ENCODE data around the gene NEK7. TPM values are rescaled to one million over a fixed set of nuclear protein-coding genes. Genes with fewer than 3 reads are reported as not detected.

Gene NEK7
- total and polyA plus RNA-seq, 4 experiments from 2014 or later: 53.5 to 63.8 (median 57.2) TPM

GRCh38 chr1:198290089-198290683 lies 133.4 kb downstream of the NEK7 start:
- Mint-ChIP-seq H3K36me3 (peaks cover 11 to 29% of the 10 kb centered on the region in 2 donors), H3K4me1 (peaks cover 0 to 13% (median 11%) of the 10 kb centered on the region in 4 donors), H3K4me3 (no peak overlapping the region), H3K9me3 (peaks cover 0 to 2% (median 0%) of the 10 kb centered on the region in 8 donors), H3K27me3 (no peaks in the 10 kb centered on the region), H3K27ac (no peak overlapping the region)
- ChIA-PET CTCF (ENCODE audit: partially characterized antibody) (interaction anchor here (1.1 to 1.6 kb wide), 2 partner anchors 9 to 411 kb away, joined by 3 to 6 read pairs; no protein-coding TSS in a partner anchor), POLR2A (ENCODE audit: partially characterized antibody) (no interaction called here)
- Histone ChIP-seq H3K36me3 (ENCODE audit: insufficient read depth, low read length) (peaks cover 3% of the 10 kb centered on the region), H3K27me3 (ENCODE audit: insufficient read depth, low read length) (no peaks in the 10 kb centered on the region), H3K9me3 (ENCODE audit: control insufficient read depth in 1 of 2, low read length in 2 of 2) (no peaks in the 10 kb centered on the region), H3K4me1 (ENCODE audit: insufficient read depth, low read length) (no peaks in the 10 kb centered on the region), H3K27ac (ENCODE audit: low read depth, low read length) (no peak overlapping the region), H3K4me3 (ENCODE audit: low read length in 2 of 2) (no peak overlapping the region)
- no peak for DNase-seq
- intact Hi-C loops (cut with micrococcal nuclease): no loop called here

GRCh38 chr1:198291036-198291435 lies 134.2 kb downstream of the NEK7 start:
- ChIA-PET POLR2A (ENCODE audit: partially characterized antibody) (no interaction called here), CTCF (ENCODE audit: partially characterized antibody) (interaction anchor here (1.0 kb wide), 1 partner anchor 135 kb away, joined by 4 read pairs; no protein-coding TSS in a partner anchor)
- H3K27me3 Mint-ChIP-seq: no peaks in the 10 kb centered on the region
- H3K36me3 Mint-ChIP-seq: peaks cover 15 to 31% of the 10 kb centered on the region in 2 donors
- no peaks in the 10 kb centered on the region for H3K27me3 ChIP-seq (ENCODE audit: insufficient read depth, low read length)
- H3K4me3 Mint-ChIP-seq: no peak overlapping the region
- peaks cover 3% of the 10 kb centered on the region for H3K36me3 ChIP-seq (ENCODE audit: insufficient read depth, low read length)
- H3K4me3 ChIP-seq (ENCODE audit: low read length in 2 of 2): no peak overlapping the region
- peaks cover 0 to 2% (median 0%) of the 10 kb centered on the region in 8 donors for H3K9me3 Mint-ChIP-seq
- H3K4me1 Mint-ChIP-seq: peaks cover 0 to 15% (median 12%) of the 10 kb centered on the region in 4 donors
- H3K9me3 ChIP-seq (ENCODE audit: control insufficient read depth in 1 of 2, low read length in 2 of 2): no peaks in the 10 kb centered on the region
- H3K4me1 ChIP-seq (ENCODE audit: insufficient read depth, low read length): no peaks in the 10 kb centered on the region
- H3K27ac Mint-ChIP-seq: peak overlapping the region in 3 of 7 donors; percentile 2 to 33 (median 20)
- H3K27ac ChIP-seq (ENCODE audit: low read depth, low read length): no peak overlapping the region
- intact Hi-C loops (cut with micrococcal nuclease): no loop called here
- no peak for DNase-seq

GRCh38 chr1:198291924-198292323 lies 135.1 kb downstream of the NEK7 start:
- CTCF ChIA-PET (ENCODE audit: partially characterized antibody): interaction anchor here (1.0 kb wide), 1 partner anchor 136 kb away, joined by 4 read pairs; no protein-coding TSS in a partner anchor
- no peaks in the 10 kb centered on the region for H3K4me1 ChIP-seq (ENCODE audit: insufficient read depth, low read length)
- POLR2A ChIA-PET (ENCODE audit: partially characterized antibody): no interaction called here
- no peak overlapping the region for H3K27ac ChIP-seq (ENCODE audit: low read depth, low read length)
- intact Hi-C loops (cut with micrococcal nuclease): no loop called here
- no peaks in the 10 kb centered on the region for H3K27me3 ChIP-seq (ENCODE audit: insufficient read depth, low read length)
- Mint-ChIP-seq H3K27me3 (no peaks in the 10 kb centered on the region), H3K4me3 (no peak overlapping the region), H3K4me1 (peaks cover 0 to 15% (median 7%) of the 10 kb centered on the region in 4 donors), H3K36me3 (peaks cover 20 to 32% of the 10 kb centered on the region in 2 donors), H3K9me3 (peaks cover 0 to 2% (median 0%) of the 10 kb centered on the region in 8 donors), H3K27ac (no peak overlapping the region)
- no peak for DNase-seq
- H3K36me3 ChIP-seq (ENCODE audit: insufficient read depth, low read length): peaks cover 3% of the 10 kb centered on the region
- no peak overlapping the region for H3K4me3 ChIP-seq (ENCODE audit: low read length in 2 of 2)
- H3K9me3 ChIP-seq (ENCODE audit: control insufficient read depth in 1 of 2, low read length in 2 of 2): no peaks in the 10 kb centered on the region

GRCh38 chr1:198295225-198295624 lies 138.4 kb downstream of the NEK7 start:
- Histone ChIP-seq H3K27me3 (ENCODE audit: insufficient read depth, low read length) (no peaks in the 10 kb centered on the region), H3K36me3 (ENCODE audit: insufficient read depth, low read length) (peaks cover 4% of the 10 kb centered on the region), H3K9me3 (ENCODE audit: control insufficient read depth in 1 of 2, low read length in 2 of 2) (no peaks in the 10 kb centered on the region), H3K4me1 (ENCODE audit: insufficient read depth, low read length) (no peaks in the 10 kb centered on the region), H3K27ac (ENCODE audit: low read depth, low read length) (no peak overlapping the region), H3K4me3 (ENCODE audit: low read length in 2 of 2) (no peak overlapping the region)
- peaks cover 41 to 42% of the 10 kb centered on the region in 2 donors for H3K36me3 Mint-ChIP-seq
- ChIA-PET CTCF (ENCODE audit: partially characterized antibody) (interaction anchor here (0.9 kb wide), 1 partner anchor 576 kb away, joined by 3 read pairs; no protein-coding TSS in a partner anchor), POLR2A (ENCODE audit: partially characterized antibody) (interaction anchor here (0.6 kb wide), 1 partner anchor 215 kb away, joined by 4 read pairs; no protein-coding TSS in a partner anchor)
- intact Hi-C loops (cut with micrococcal nuclease): no loop called here
- H3K4me1 Mint-ChIP-seq: peaks cover 0 to 13% (median 7%) of the 10 kb centered on the region in 4 donors
- H3K27ac Mint-ChIP-seq: no peak overlapping the region
- DNase-seq: no peak
- H3K9me3 Mint-ChIP-seq: no peaks in the 10 kb centered on the region
- H3K4me3 Mint-ChIP-seq: no peak overlapping the region
- no peaks in the 10 kb centered on the region for H3K27me3 Mint-ChIP-seq

- H3K36me3 Mint-ChIP-seq: peaks cover 45 to 47% of the 10 kb centered on the region in 2 donors
- intact Hi-C loops (cut with micrococcal nuclease): no loop called here
- peak overlapping the region in 2 of 7 donors; percentile 4 to 53 for H3K27ac Mint-ChIP-seq
- no peaks in the 10 kb centered on the region for H3K9me3 ChIP-seq (ENCODE audit: control insufficient read depth in 1 of 2, low read length in 2 of 2)
- no peak overlapping the region for H3K27ac ChIP-seq (ENCODE audit: low read depth, low read length)
- H3K4me1 Mint-ChIP-seq: peaks cover 0 to 14% (median 8%) of the 10 kb centered on the region in 4 donors
- no peak overlapping the region for H3K4me3 ChIP-seq (ENCODE audit: low read length in 2 of 2)
- POLR2A ChIA-PET (ENCODE audit: partially characterized antibody): no interaction called here
- no peaks in the 10 kb centered on the region for H3K27me3 ChIP-seq (ENCODE audit: insufficient read depth, low read length)
- CTCF ChIA-PET (ENCODE audit: partially characterized antibody): interaction anchor here (0.9 kb wide), 1 partner anchor 13 kb away, joined by 3 read pairs; no protein-coding TSS in a partner anchor
- H3K36me3 ChIP-seq (ENCODE audit: insufficient read depth, low read length): peaks cover 8% of the 10 kb centered on the region
- no peaks in the 10 kb centered on the region for H3K4me1 ChIP-seq (ENCODE audit: insufficient read depth, low read length)
- no peaks in the 10 kb centered on the region for H3K9me3 Mint-ChIP-seq
- no peak for DNase-seq
- H3K4me3 Mint-ChIP-seq: no peak overlapping the region
- no peaks in the 10 kb centered on the region for H3K27me3 Mint-ChIP-seq
Observed at GRCh38 chr1:198295971-198296370, 139.2 kb downstream of the NEK7 start.

GRCh38 chr1:198297281-198297680 lies 140.5 kb downstream of the NEK7 start:
- Histone ChIP-seq H3K4me3 (ENCODE audit: low read length in 2 of 2) (no peak overlapping the region), H3K9me3 (ENCODE audit: control insufficient read depth in 1 of 2, low read length in 2 of 2) (no peaks in the 10 kb centered on the region), H3K4me1 (ENCODE audit: insufficient read depth, low read length) (no peaks in the 10 kb centered on the region), H3K36me3 (ENCODE audit: insufficient read depth, low read length) (peaks cover 8% of the 10 kb centered on the region), H3K27ac (ENCODE audit: low read depth, low read length) (no peak overlapping the region), H3K27me3 (ENCODE audit: insufficient read depth, low read length) (no peaks in the 10 kb centered on the region)
- Mint-ChIP-seq H3K36me3 (peaks cover 46 to 56% of the 10 kb centered on the region in 2 donors), H3K4me3 (no peak overlapping the region), H3K27me3 (no peaks in the 10 kb centered on the region), H3K27ac (no peak overlapping the region), H3K4me1 (peaks cover 0 to 12% (median 7%) of the 10 kb centered on the region in 4 donors), H3K9me3 (no peaks in the 10 kb centered on the region)
- DNase-seq: no peak
- intact Hi-C loops (cut with micrococcal nuclease): no loop called here
- ChIA-PET POLR2A (ENCODE audit: partially characterized antibody) (interaction anchor here (0.8 kb wide), 1 partner anchor 395 kb away, joined by 3 read pairs; the partner anchor contains the start of gene C1orf53), CTCF (ENCODE audit: partially characterized antibody) (interaction anchor here (0.8 kb wide), 1 partner anchor 43 kb away, joined by 3 read pairs; no protein-coding TSS in a partner anchor)

- Mint-ChIP-seq H3K4me1 (peaks cover 3 to 12% (median 7%) of the 10 kb centered on the region in 4 donors), H3K36me3 (peaks cover 40 to 63% of the 10 kb centered on the region in 2 donors), H3K27ac (peak overlapping the region in 3 of 7 donors; percentile 5 to 89 (median 10)), H3K27me3 (no peaks in the 10 kb centered on the region), H3K9me3 (no peaks in the 10 kb centered on the region), H3K4me3 (no peak overlapping the region)
- H3K9me3 ChIP-seq (ENCODE audit: control insufficient read depth in 1 of 2, low read length in 2 of 2): no peaks in the 10 kb centered on the region
- no peaks in the 10 kb centered on the region for H3K4me1 ChIP-seq (ENCODE audit: insufficient read depth, low read length)
- intact Hi-C loops (cut with micrococcal nuclease): no loop called here
- H3K27me3 ChIP-seq (ENCODE audit: insufficient read depth, low read length): no peaks in the 10 kb centered on the region
- POLR2A ChIA-PET (ENCODE audit: partially characterized antibody): no interaction called here
- no peak for DNase-seq
- H3K36me3 ChIP-seq (ENCODE audit: insufficient read depth, low read length): peaks cover 5% of the 10 kb centered on the region
- no peak overlapping the region for H3K4me3 ChIP-seq (ENCODE audit: low read length in 2 of 2)
- H3K27ac ChIP-seq (ENCODE audit: low read depth, low read length): no peak overlapping the region
- CTCF ChIA-PET (ENCODE audit: partially characterized antibody): interaction anchor here (1.8 kb wide), 1 partner anchor 9 kb away, joined by 6 read pairs; no protein-coding TSS in a partner anchor
Observed at GRCh38 chr1:198298640-198299039, 141.8 kb downstream of the NEK7 start.
